Fibroblast of peridontal ligament (primary cell): ENCODE data around the gene PHF21A.
"Not testable (repeated sequence)": the region's sequence is repeated elsewhere in the genome, so short reads cannot be mapped to it uniquely, and the experiment has no call there.

ENCODE experiments used
- DNase-seq: peaks from one replicate; pipeline ENCODE4 v3.0.0-alpha.2; 2010; ENCODE audit errors: extremely low read depth

Gene PHF21A

GRCh38 chr11:46120346-46121300, 631 bp downstream of the PHF21A start:
- DNase-seq = no peak

- DNase-seq = peak; percentile 71
Measured at GRCh38 chr11:46119352-46120216, 1.7 kb downstream of the PHF21A start.

GRCh38 chr11:46118702-46119351, 2.4 kb downstream of the PHF21A start:
- no peak for DNase-seq

- DNase-seq = peak; percentile 9
Measured at GRCh38 chr11:46117842-46118241, 3.4 kb downstream of the PHF21A start.

GRCh38 chr11:46116712-46117037, 4.6 kb downstream of the PHF21A start:
- DNase-seq = not testable (repeated sequence)

- no peak for DNase-seq
Measured at GRCh38 chr11:46116007-46116711, 5.1 kb downstream of the PHF21A start.

- no peak for DNase-seq
Measured at GRCh38 chr11:46114961-46115360, 6.3 kb downstream of the PHF21A start.

GRCh38 chr11:46114378-46114777, 6.9 kb downstream of the PHF21A start:
- no peak for DNase-seq

GRCh38 chr11:46112961-46113607, 8.2 kb downstream of the PHF21A start:
- DNase-seq = peak; percentile 71

GRCh38 chr11:46108751-46109150, 12.5 kb downstream of the PHF21A start:
- DNase-seq = no peak

- DNase-seq = no peak
Measured at GRCh38 chr11:46107780-46108179, 13.5 kb downstream of the PHF21A start.

GRCh38 chr11:46107408-46107718, 13.9 kb downstream of the PHF21A start:
- no peak for DNase-seq

GRCh38 chr11:46106530-46107407, 14.5 kb downstream of the PHF21A start:
- peak; percentile 53 for DNase-seq

GRCh38 chr11:46105926-46106325, 15.3 kb downstream of the PHF21A start:
- DNase-seq = no peak

- DNase-seq = peak; percentile 12
Measured at GRCh38 chr11:46105134-46105628, 16.1 kb downstream of the PHF21A start.

GRCh38 chr11:46102843-46103242, 18.4 kb downstream of the PHF21A start:
- DNase-seq = no peak

- DNase-seq = no peak
Measured at GRCh38 chr11:46100670-46101069, 20.6 kb downstream of the PHF21A start.

- DNase-seq = peak; percentile 69
Measured at GRCh38 chr11:46099963-46100316, 21.3 kb downstream of the PHF21A start.

- no peak for DNase-seq
Measured at GRCh38 chr11:46090375-46090774, 30.9 kb downstream of the PHF21A start.

GRCh38 chr11:46079662-46080061, 41.6 kb downstream of the PHF21A start:
- no peak for DNase-seq
